Measurements from ENCODE around the gene ORC4. TPM values are rescaled to one million over a fixed set of nuclear protein-coding genes. Genes with fewer than 3 reads are reported as not detected.

Gene ORC4
- total and polyA plus RNA-seq, 2 of the 8 experiments (the other 6 are each of a cell fraction or from before 2014, with no cell fraction given): 22.7 to 63.7 TPM

DNA sequence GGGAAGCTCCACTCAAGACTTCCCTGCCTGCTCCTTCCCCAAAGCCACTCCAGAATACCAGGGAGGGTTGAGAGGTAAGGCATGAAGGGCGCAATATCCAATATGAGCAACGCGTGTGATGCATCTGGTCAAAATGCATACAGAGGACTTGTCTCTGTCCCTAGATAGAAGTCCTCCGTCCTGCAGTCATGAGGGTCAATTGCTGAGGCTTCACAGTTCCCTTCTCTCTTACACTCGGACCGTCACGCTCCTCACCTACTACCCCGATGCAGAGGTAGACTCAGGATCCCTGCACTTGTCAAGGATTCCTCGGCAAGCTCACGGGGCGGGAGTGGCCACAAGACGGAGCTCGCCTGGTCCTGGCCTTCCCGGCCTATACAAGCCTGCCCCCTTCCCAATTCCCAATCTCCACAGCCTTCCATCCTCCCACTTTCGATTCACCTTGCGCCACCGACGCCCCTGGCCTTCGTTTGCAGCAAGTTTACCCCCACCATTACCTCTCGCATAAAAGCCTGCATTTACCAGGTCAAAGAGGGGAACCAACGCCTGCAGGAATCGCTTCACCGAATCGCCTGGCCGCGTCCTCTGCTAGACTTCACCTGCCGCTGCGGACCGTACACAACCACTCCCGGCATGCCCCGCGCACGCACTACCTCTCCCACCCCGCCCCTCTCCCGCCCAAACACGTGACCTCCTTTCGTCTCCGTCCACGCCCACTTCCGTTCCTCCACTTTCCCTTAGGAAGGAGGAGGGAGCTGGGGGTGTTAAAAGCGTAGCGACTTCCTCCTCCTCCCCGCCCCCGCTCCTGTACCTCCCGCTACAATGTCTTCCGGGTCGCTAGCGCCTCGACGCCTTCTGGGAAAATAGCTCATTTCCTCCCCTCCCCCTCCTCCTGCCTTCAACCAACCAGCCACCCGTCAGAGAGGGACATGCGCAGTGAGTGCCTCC, at the start of gene ORC4 (continued):
- peak; percentile 59 for TF ChIP-seq SAP30 (IDR thresholded peaks at IDR 0.05; ENCODE audit: insufficient read depth, insufficient replicate concordance, low read length)
- TF ChIP-seq RBBP5 (IDR thresholded peaks at IDR 0.05; ENCODE audit: borderline replicate concordance, low read depth, low read length): peak; percentile 84
- peak; percentile 11 to 58; a peak in 2 of 3 replicates for TF ChIP-seq EP300 (IDR thresholded peaks at IDR 0.05; ENCODE audit: borderline replicate concordance in 1 of 2, low read depth in 2 of 2, low read length in 2 of 2)
- no peak for TF ChIP-seq JUND (IDR thresholded peaks at IDR 0.05; ENCODE audit: low read length)
- TF ChIP-seq BACH1 (IDR thresholded peaks at IDR 0.05; ENCODE audit: low read length): no peak
- TF ChIP-seq RAD21 (IDR thresholded peaks at IDR 0.05 in 1 of 2, conservative IDR thresholded peaks at IDR 0.05 in 1 of 2; ENCODE audit: low read depth in 2 of 2, low read length in 2 of 2): peak; percentile 38 to 48; a peak in 3 of 4 replicates
- TF ChIP-seq POLR2AphosphoS5 (IDR thresholded peaks at IDR 0.05; ENCODE audit: low read depth, low read length): peak; percentile 84
- 0 out of 2 replicates have a peak, but pooled peaks have one; percentile 4 for TF ChIP-seq GTF2F1 (IDR thresholded peaks at IDR 0.05; ENCODE audit: borderline replicate concordance, low read depth, low read length)
- no peak for TF ChIP-seq POU5F1 (IDR thresholded peaks at IDR 0.05; ENCODE audit: low read depth, low read length)
- no peak for TF ChIP-seq JUN (IDR thresholded peaks at IDR 0.05; ENCODE audit: low read depth, low read length)
- no peak for TF ChIP-seq TEAD4 (IDR thresholded peaks at IDR 0.05; ENCODE audit: low read depth, low read length)
- TF ChIP-seq PHF8 (conservative IDR thresholded peaks at IDR 0.05; ENCODE audit: low read depth, low read length): peak; percentile 91
- TF ChIP-seq CHD2 (IDR thresholded peaks at IDR 0.05; ENCODE audit: low read length): no peak
- no peak for TF ChIP-seq GABPA (IDR thresholded peaks at IDR 0.05; ENCODE audit: borderline replicate concordance, insufficient read depth, low read length)
- peak; percentile 55 for TF ChIP-seq SP4 (IDR thresholded peaks at IDR 0.05; ENCODE audit: low read length)
- TF ChIP-seq RNF2 (IDR thresholded peaks at IDR 0.05; ENCODE audit: borderline replicate concordance, low read depth, low read length, missing control alignments, poor library complexity, severe bottlenecking): no peak
- TF ChIP-seq NANOG (IDR thresholded peaks at IDR 0.05; ENCODE audit: insufficient read depth, low read depth, low read length, poor library complexity, severe bottlenecking): no peak
- TF ChIP-seq NRF1 (IDR thresholded peaks at IDR 0.05; ENCODE audit: low read depth, low read length): peak; percentile 48
- no peak for TF ChIP-seq RXRA (IDR thresholded peaks at IDR 0.05; ENCODE audit: insufficient read depth, low read depth, low read length)

Data from H1 (cell line).